ENCODE measurements around the gene TRIM63. TPM values are rescaled to one million over a fixed set of nuclear protein-coding genes. Genes with fewer than 3 reads are reported as not detected.
A peak's percentile ranks its signal among the peaks of the same experiment; 100 is the strongest.
"Not testable (repeated sequence)": the region's sequence is repeated elsewhere in the genome, so short reads cannot be mapped to it uniquely, and the experiment has no call there.

TRIM63 gene
- total RNA-seq, result not detected in 2 replicates

DNA sequence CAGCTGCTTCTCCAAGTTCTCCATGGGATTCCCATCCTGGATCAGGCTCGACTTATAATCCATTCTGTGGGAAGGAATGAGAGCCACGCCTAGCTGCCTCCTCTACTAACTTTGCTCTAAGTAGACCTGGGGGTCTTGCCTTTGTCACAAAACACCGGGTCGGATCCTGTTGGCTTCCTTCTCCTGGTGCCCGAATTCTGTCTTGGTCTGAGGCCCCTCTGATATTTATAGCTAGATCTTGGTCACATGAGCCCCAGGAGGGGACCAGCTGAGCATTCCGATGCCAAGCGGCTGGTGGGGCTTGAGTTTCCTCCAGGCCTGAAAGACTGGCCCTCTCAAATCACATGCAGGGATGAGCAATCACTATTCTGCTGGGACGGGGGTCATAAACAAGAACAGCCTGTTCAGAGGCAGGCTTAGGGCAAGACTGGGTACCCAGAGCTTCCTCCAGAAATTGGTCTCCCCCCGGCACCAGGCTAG lies at the start of gene TRIM63:
Gene TRIM63, minus strand, starts transcription at position 199 of the 480 bp plus-strand sequence. Its CDS starts 136 bp downstream, at position 63.
- DNase-seq (ENCODE audit: low read depth, low spot score), result no peak

DNA sequence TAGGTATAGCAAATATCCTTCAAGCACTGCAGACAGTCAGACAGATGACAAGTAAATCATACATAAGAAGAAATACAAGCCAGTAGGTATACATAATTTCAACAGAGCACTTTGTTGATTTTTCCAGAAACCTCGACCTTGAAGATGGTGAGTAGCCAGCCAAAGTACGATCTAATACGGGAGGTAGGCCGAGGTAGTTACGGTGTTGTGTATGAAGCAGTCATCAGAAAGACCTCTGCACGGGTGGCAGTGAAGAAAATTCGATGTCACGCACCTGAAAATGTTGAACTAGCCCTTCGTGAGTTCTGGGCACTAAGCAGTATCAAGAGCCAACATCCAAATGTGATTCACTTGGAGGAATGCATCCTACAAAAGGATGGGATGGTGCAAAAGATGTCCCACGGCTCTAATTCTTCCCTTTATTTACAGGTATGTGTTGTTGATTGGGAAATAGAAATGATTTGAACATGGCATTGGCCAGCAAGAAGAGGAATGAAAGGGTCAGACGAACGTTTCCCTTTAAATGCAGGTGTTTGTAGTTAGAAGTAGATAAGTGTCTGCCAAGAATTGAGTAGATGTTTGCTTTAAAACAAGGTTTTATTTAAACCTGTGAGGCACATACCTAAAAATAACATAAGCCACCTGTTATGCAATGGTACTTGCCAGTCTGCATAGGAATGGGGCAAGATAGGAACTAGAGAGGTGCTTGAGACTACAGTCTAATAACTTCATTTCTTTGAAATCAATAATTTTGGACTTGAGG lies 46.9 kb upstream of the TRIM63 start:
- DNase-seq (ENCODE audit: low read depth, low spot score), result no peak

DNA sequence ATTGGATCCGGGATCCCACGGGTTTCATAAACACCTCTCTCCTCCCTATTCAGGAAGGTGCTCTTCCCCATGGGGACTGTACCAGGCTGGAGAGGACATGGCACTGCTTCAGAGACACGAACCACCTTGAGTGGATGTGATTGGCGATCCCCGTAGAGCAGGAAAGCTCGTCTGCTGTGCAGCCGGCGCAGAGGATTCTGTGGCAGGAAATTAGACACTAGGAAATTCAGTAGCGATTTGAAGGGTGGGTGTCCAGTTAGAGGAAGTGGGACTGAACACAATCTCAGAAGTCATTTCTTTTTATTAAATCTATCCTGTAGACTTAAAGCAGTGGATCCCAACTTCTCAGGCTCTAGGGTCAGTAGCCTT lies 45.0 kb upstream of the TRIM63 start:
- DNase-seq (ENCODE audit: low read depth, low spot score), result no peak

DNA sequence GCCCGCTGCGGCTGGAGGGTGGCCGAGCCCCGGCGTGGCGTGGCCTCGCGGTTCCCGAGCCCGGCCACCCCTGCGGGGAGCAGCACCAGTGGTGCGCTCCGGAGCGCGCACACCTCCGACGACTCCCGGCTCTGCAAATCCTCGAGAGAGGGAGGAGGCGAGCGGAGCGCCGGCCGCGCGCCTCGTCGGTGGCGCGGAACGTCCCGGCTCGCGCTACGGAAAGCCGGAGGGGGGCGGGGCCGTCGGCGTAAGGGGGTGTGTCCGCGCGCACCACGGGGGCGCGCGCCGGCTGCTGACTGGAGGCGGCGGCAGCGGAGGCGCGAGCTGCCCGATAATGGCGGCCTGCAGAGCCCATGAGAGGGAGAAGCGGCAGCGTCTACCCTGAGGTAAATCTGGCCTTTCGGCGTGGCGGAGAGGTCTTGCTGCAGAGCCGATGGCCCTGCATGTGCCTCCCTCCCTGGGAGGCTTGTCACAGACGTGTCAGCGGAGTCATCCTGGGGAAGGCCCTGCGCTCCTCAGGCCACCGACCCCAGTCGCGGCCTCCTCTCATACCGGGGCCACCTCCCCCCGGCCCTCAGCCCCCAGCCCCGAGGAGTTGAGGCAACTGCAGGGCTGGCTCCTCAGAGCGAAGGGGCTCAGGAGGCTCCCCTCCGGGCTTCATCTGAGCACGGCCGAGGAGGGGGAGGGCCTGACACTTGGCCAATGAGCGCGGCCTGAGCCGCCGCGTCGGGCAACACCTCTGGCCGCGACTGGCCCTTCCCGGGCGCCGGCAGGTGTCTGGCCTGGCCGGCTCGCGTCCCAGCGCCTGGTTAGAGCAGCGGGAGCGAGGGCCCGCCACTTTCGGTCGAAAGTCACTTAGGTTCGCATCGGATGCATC lies 44.3 kb upstream of the TRIM63 start, which contains the start of gene PDIK1L:
Gene PDIK1L, plus strand, starts transcription at position 295 of the 877 bp plus-strand sequence. CDS start 2,485 bp downstream, outside the sequence.
- DNase-seq (ENCODE audit: low read depth, low spot score), result peak; percentile 82

DNA sequence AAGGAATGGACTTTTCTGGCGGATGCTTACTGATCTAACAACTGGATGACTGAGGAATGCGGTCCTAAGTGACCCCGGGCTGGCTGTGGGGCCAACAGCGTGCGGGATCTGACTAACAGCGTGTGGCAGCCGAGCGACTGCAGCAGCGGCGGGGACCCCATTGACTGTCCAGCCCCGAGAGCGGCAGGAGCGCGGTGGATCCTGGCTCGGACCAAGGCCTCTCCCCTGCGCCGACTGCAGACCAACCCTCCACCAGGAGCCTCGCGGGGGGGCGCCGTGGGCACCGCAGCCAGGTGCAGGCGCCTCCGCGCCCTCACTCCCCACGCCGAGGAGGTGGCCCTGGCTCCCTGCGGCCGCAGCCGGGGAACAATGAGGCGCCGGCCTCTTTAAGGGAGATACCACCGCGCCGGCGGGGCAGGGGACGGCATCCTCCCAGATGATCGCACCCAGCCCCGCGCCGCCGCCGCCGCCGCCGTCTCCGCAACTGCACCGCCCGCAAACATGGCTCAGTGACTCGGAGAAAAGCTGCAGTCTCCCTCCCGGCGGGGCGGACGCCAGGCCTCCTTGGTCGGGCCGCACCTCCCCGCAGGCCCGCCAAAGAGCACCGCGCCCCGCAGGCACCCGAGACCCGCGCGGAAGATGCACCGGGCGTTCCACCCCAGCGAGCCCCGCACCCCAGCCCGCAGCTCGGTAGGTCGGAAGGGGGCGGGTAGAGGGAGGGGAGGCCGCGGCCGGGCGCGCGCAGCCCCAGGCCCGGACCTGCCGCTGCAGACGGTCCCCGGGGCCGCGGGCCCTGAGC lies 43.5 kb upstream of the TRIM63 start:
- no peak for DNase-seq (ENCODE audit: low read depth, low spot score)

DNA sequence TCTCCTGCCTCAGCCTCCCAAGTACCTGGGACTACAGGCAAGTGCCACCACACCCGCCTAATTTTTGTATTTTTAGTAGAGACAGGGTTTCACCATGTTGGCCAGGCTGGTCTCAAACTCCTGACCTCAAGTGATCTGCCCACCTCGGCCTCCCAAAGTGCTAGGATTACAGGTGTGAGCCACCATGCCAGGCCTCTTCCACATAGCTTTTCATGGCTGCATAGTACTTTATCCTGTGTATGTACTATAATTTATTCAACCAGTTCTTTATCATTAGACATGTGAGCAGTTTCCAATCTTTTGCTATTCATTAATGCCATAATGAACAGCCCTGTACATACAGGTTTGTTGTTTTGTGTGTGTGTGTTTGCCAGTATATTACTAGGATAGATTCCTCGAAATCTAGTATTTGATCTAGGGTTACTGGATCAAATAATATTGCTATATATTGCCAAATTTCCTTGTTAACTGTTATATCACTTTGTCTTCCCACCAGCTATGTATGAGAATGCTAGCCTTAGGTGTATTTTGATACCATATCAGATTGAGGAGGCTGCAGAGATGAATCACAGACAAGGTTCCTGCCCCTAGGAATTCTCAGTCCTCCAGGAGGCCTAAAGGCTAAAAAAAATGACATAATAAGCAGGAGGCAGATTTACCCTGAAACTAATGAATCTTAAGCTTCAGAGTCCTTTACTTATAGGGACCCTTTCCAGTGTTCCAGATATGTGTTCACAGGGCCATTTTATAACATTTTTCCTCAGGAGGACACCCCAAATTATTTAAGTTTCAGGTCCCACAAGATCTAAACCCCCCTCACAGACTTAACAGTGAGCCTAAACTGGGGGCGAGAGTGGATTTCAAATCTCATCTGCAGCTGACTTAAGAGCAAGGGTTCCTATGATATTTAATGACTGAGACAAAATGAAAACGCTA lies 42.1 kb upstream of the TRIM63 start:
- DNase-seq (ENCODE audit: low read depth, low spot score), result no peak

DNA sequence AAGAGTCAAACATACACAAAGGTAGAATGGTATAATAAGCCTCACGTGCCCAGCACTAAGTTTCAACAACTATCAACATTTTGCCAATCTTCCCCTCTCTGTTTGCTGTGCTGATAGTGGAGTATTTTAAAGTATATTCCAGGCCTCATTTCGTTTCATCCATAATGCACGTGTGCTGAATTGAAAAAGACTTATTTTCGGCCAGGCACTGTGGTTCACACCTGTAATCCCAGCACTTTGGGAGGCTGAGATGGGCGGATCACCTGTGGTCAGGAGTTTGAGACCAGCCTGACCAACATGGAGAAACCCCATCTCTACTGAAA lies 37.8 kb upstream of the TRIM63 start:
- DNase-seq (ENCODE audit: low read depth, low spot score), result not testable (repeated sequence)

DNA sequence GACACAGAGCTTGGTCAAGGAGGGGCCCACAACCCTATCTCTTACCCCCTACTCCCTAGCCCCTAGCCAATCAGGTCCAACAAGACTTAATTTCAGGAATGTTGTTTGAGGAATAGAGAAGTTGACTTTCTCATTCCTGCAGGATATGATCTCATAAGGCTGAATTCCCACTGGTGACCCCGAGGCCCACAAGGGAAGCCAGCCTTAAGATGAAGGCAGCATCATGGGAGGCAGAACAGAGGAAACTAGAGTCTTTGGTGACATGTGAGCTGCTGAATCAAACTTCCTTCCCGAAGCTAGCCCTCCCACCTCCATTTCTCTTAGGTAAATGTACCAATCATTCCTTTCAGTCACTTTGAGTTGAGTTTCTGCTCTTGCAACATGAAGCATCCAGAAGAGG lies 35.1 kb upstream of the TRIM63 start:
- peak; percentile 46 for DNase-seq (ENCODE audit: low read depth, low spot score)

DNA sequence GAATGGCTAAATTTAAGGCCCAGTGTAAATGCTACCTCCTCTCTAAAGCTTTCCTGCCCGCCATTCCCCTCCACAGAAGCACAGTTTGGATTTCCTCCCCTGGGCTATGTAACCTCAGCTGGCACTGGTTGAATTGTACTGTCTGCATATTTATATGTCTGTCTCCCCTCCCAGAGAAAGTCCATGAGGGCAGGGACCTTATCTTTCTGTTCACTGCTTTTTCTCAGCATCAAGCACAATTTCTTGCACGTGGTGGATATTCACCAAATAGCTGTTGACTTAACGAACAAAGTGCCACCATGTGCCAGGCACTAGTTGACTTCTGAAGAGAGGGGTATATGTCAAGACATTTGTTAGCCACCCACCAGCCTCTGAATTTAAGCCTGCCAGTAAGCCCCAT lies 34.7 kb upstream of the TRIM63 start:
- DNase-seq (ENCODE audit: low read depth, low spot score), result no peak

DNA sequence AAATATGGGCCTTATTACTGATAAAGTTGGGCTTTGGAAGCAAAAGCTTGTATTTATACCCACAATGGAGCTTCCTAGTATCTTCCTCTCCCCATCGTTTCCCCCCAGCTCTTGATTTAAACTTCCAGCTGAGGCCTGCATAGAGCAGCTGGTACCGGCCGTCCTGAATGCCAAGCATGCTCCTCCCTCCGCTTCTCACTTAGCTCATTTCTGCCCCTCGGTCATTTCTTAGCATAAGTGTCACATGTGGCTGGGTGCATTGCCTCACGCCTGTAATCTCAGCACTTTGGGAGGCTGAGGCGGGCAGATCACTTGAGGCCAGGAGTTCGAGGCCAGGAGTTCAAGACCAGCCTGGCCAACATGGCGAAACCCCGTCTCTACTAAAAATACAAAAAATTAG lies 32.8 kb upstream of the TRIM63 start:
- not testable (repeated sequence) for DNase-seq (ENCODE audit: low read depth, low spot score)

DNA sequence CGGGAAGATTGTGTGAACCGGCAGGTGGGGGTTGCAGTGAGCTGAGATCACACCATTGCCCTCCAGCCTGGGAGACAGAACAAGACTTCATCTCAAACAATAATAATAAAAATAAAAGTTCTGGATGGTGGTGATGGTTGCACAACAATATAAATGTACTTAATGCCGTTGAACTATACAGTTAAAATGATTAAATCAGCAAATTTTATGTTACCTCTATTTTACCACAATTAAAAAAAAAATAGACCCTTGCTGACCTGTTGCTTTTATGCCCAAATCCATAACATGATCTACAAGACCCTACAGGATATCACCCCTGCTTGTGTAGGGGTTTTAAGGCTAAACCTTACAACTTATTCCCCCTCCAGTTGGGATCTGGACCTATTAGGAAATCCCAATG lies 32.4 kb upstream of the TRIM63 start:
- no peak for DNase-seq (ENCODE audit: low read depth, low spot score)

DNA sequence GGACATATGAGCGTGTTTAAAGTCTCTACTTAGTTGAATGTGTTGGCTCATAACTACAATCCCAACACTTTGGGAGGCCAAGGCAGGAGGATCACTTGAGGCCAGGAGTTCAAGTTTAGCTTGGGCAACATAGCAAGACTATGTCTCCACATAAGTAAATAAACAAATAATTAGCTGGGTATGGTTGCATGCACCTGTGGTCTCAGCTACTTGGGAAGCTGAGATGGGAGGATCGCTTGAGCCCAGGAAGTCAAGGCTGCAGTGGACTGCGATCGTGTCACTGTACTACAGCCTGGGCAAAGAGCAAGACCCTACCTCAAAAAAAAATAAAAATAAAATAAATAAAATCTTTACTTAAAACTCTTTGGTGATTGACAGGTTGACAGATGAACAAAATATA lies 31.2 kb upstream of the TRIM63 start:
- no peak for DNase-seq (ENCODE audit: low read depth, low spot score)

DNA sequence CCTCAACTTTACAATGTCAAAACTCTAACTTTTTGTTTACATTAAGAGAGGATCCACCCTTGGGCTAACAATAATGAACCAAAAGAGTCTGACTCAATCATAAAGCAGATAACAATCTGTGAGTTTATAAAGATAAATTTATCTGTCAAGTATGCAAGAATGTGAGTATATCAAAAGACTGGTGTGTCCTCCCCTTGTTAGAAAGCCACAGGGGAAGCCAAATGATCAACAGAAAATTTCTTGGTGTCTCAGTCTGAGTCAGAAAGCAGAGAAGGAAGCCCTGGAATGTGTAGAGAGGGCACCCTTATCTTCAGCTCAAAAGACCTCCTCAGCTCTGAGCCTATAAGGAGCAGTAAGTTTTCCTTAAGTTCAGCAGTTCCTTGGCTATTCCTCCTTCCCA lies 30.3 kb upstream of the TRIM63 start:
- DNase-seq (ENCODE audit: low read depth, low spot score), result no peak

DNA sequence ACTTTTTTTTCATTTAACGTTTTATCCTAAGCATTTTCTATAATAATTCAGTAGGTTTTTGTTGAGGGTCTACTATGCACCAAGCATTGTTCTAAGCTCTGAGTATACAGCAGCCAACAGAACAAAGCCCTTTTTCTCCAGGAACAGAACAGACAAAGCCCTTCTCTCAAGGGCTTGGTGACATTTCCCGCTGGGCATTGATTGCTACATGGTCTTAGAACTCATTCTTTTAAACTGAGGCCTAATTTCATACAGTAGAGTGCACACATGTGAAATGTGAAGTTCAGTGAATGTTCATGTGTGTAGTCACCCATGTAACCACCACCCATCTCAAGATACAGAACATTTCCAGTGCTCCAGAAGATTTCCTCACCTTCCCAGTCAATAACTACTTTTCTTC lies 29.0 kb upstream of the TRIM63 start:
- no peak for DNase-seq (ENCODE audit: low read depth, low spot score)

DNA sequence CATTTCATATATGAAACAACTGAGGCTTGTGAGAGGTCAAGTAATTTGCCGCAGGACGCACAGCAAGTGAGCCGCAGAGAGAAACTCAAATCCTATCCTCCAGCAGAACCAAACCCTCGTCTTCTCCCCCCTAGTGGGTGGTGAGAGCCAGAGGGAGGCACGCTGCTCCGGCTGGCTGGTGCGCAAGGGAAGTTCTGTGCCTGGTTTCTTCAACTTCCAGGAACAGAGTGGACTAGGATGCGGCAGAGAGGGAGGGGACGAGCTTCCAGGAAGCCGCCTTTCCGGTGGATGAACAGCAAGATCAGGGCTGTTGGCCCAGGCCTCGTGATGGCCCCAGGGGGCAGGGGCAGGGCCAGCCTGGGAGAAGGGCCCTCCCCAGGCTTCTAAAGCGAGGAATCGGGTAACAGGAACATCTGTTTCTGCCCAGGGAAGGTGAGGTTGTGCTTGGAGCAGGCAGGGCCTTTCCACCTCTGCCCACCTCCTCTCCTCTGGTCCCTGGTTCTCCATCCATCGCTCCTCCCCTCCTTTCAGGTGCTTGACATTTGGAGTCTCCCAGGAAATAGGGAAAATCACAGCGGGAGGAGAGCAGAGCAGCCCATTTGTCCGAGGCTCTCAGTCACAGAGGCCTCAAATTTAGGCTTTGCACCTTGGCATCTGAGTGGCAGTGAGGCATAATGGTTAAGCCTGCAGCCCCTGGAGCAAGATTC lies 27.4 kb upstream of the TRIM63 start:
- DNase-seq (ENCODE audit: low read depth, low spot score), result no peak

DNA sequence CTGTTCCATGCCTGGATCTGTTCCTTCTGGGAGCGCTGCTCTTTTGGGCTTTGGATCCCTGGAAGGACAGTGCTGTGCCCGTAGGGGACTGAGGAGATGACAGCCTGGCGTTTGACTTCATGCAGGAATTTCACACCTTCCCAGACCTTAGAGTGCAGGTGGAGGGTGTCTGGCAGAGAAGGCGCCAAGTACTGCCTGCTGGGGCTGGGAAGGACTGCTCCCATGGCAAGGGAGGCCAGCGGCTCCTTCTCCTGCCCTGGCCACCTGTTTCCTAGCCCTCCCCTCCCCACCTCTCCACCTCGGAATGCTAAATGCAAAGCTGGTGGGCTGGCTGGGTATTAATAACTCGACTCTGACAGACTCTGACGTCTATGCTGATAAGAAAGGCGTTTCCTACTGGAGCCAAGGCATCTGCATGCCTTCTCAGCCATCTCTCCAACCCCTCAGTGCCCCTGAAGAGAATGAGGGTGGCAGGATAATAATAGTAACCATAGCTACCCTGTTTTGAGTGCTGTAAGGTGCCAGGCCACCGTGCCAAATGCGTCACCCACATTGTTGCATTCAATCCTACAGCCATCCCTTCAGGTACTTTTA lies 26.7 kb upstream of the TRIM63 start:
- DNase-seq (ENCODE audit: low read depth, low spot score), result no peak

DNA sequence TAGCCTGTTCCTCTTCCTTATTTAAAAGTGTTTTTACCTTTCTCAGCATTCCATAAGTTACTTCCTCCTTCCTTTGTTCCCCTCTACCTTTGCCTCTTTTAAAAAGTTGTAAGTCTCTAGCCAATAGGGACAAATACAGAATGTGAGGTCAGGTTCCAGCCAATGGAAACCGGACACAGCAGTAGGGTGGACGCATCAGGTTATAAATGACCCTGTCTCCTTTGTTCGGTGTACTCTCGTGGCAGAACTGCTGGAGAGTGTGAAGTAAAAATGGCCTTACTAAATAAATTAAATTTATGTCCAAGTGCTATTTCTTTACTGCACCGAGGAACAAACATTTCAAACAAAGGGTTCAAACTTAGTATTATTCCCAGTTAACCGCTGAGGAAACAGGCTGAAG lies 26.1 kb upstream of the TRIM63 start:
- DNase-seq (ENCODE audit: low read depth, low spot score), result not testable (repeated sequence)

DNA sequence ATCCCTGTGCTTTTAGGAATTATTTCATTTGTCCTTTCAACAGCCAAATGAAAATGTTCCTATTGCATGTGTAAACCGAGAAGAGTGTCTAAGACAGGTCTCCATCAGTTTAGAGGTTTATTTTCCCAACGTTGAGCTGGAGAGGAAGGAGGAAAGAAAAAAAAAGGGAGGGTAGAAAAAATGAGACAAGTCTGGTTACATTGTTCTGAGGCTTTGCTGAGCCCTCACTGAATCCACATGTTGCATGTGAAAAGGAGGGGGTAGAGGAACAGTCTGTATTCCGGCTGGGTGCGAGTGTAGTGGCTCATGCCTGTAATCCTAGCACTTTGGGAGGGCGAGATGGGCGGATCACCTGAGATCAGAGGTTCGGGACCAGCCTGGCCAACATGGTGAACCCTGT lies 25.0 kb upstream of the TRIM63 start:
- DNase-seq (ENCODE audit: low read depth, low spot score), result no peak

DNA sequence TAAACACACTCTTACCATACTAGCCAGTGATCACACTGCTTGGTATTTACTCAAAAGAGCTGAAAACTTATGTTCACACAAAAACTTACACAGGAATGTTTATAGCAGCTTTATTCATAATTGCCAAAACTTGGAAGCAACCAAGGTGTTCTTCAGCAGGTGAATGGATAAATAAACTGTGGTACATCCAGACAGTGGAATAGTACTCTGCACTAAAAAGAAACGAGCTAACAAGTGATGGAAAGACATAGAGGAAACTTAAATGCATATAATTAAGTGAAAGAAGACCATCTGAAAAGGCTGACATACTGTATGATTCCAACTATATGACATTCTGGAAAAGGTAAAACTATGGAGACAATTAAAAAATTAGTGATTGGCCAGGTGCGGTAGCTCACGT lies 23.5 kb upstream of the TRIM63 start:
- DNase-seq (ENCODE audit: low read depth, low spot score), result no peak

DNA sequence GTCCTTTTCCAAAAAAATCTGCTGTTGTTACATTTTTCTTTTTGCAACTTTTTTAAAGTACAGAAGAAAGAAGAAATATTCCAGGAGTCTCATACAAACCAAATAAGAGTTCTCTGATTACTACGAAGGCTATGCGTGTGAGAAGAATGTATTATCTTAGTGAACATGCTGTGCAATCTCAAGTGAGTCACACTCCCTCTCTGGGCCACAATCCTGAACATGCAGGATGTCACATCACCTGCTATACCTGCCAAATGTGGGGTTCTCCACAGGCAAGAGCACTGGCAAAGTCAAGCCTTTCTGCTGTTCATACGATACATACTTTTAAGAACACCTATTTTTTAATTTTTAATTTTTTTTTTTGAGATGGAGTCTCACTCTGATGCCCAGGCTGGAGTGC lies 21.7 kb upstream of the TRIM63 start:
- DNase-seq (ENCODE audit: low read depth, low spot score), result no peak
